Stomach (tissue), 4 donors: ENCODE data around the gene MFAP4.

Source experiments
- POLR2A ChIP-seq, 4 donors: fragments of 450-650 bp; IDR thresholded peaks; one replicate each; pipeline ENCODE4 v1.6.1; 2016; ENCODE audit warnings: antibody characterized with exemption in 4 of 4, control low read depth in 2 of 4, mild to moderate bottlenecking in 1 of 4, moderate library complexity in 1 of 4
- POLR2AphosphoS5 ChIP-seq, 3 donors: sonication (generic); formaldehyde crosslinking; IDR thresholded peaks; one replicate each; pipeline ENCODE4 v1.6.1; 2016; ENCODE audit warnings: antibody characterized with exemption in 3 of 3

GRCh38 chr17:19336938-19337711 is 49.9 kb downstream of the MFAP4 start:
- TF ChIP-seq POLR2A (IDR thresholded peaks at IDR 0.05) (no peak), POLR2AphosphoS5 (IDR thresholded peaks at IDR 0.05) (no peak)
